ENCODE results near the gene MRPL23. TPM values are rescaled to one million over a fixed set of nuclear protein-coding genes. Genes with fewer than 3 reads are reported as not detected.
"Not testable (repeated sequence)": the region's sequence is repeated elsewhere in the genome, so short reads cannot be mapped to it uniquely, and the experiment has no call there.

Gene MRPL23
- total RNA-seq, 3 donors from 2014 or later = 109 to 171 (median 112) TPM

- Histone ChIP-seq H3K9me3 (no peaks in the 10 kb centered on the region), H3K4me3 (no peak overlapping the region), H3K27ac (no peak overlapping the region), H3K27me3 (no peaks in the 10 kb centered on the region), H3K4me1 (no peaks in the 10 kb centered on the region), H3K36me3 (no peaks in the 10 kb centered on the region)
- intact Hi-C loops (cut with DNase I; ENCODE audit: low total_unique reads) = no loop called here
- TF ChIP-seq POLR2A (IDR thresholded peaks at IDR 0.05) (no peak), POLR2AphosphoS5 (IDR thresholded peaks at IDR 0.05) (no peak)
- no peak for DNase-seq (ENCODE audit: low spot score in 2 of 2)
Measured at GRCh38 chr11:1936072-1936780, 10.9 kb upstream of the MRPL23 start.

- Histone ChIP-seq H3K27me3 (no peaks in the 10 kb centered on the region), H3K4me1 (no peaks in the 10 kb centered on the region), H3K27ac (no peak overlapping the region), H3K9me3 (no peaks in the 10 kb centered on the region), H3K4me3 (no peak overlapping the region), H3K36me3 (no peaks in the 10 kb centered on the region)
- no peak for DNase-seq (ENCODE audit: low spot score in 2 of 2)
- intact Hi-C loops (cut with DNase I; ENCODE audit: low total_unique reads) = no loop called here
- TF ChIP-seq POLR2AphosphoS5 (IDR thresholded peaks at IDR 0.05) (no peak), CTCF (IDR thresholded peaks at IDR 0.05) (no peak), POLR2A (IDR thresholded peaks at IDR 0.05) (no peak)
Measured at GRCh38 chr11:1936781-1937615, 10.1 kb upstream of the MRPL23 start.

GRCh38 chr11:1937616-1938342 lies 9.4 kb upstream of the MRPL23 start:
- Histone ChIP-seq H3K4me3 (no peak overlapping the region), H3K4me1 (no peaks in the 10 kb centered on the region), H3K27ac (no peak overlapping the region), H3K36me3 (no peaks in the 10 kb centered on the region), H3K27me3 (no peaks in the 10 kb centered on the region), H3K9me3 (no peaks in the 10 kb centered on the region)
- no peak for DNase-seq (ENCODE audit: low spot score in 2 of 2)
- TF ChIP-seq CTCF (IDR thresholded peaks at IDR 0.05) (no peak), POLR2A (IDR thresholded peaks at IDR 0.05) (no peak), POLR2AphosphoS5 (IDR thresholded peaks at IDR 0.05) (no peak)
- intact Hi-C loops (cut with DNase I; ENCODE audit: low total_unique reads) = no loop called here

GRCh38 chr11:1938343-1939005 lies 8.7 kb upstream of the MRPL23 start:
- Histone ChIP-seq H3K36me3 (no peaks in the 10 kb centered on the region), H3K9me3 (no peaks in the 10 kb centered on the region), H3K4me3 (no peak overlapping the region), H3K27ac (peak overlapping the region in 1 of 2 donors; percentile 64), H3K27me3 (no peaks in the 10 kb centered on the region), H3K4me1 (no peaks in the 10 kb centered on the region)
- TF ChIP-seq POLR2A (IDR thresholded peaks at IDR 0.05) = no peak
- intact Hi-C loops (cut with DNase I; ENCODE audit: low total_unique reads) = no loop called here
- no peak for DNase-seq (ENCODE audit: low spot score in 2 of 2)

- Histone ChIP-seq H3K4me1 (peaks cover 0 to 6% of the 10 kb centered on the region in 2 donors), H3K36me3 (no peaks in the 10 kb centered on the region), H3K4me3 (no peak overlapping the region), H3K27me3 (no peaks in the 10 kb centered on the region), H3K27ac (peak overlapping the region in 1 of 2 donors; percentile 64), H3K9me3 (no peaks in the 10 kb centered on the region)
- TF ChIP-seq POLR2AphosphoS5 (IDR thresholded peaks at IDR 0.05) (no peak), POLR2A (IDR thresholded peaks at IDR 0.05) (no peak), CTCF (IDR thresholded peaks at IDR 0.05) (no peak)
- no peak for DNase-seq (ENCODE audit: low spot score in 2 of 2)
- intact Hi-C loops (cut with DNase I; ENCODE audit: low total_unique reads) = no loop called here
Measured at GRCh38 chr11:1939006-1939625, 8.0 kb upstream of the MRPL23 start.

GRCh38 chr11:1939788-1940187 lies 7.3 kb upstream of the MRPL23 start:
- not testable (repeated sequence) for H3K4me1 ChIP-seq; H3K36me3 ChIP-seq; DNase-seq (ENCODE audit: low spot score in 2 of 2); H3K4me3 ChIP-seq; H3K9me3 ChIP-seq; H3K27ac ChIP-seq; H3K27me3 ChIP-seq
- intact Hi-C loops (cut with DNase I; ENCODE audit: low total_unique reads) = loop anchor here (10.0 kb wide), 1 partner anchor 45 kb away; the partner anchor contains the start of gene PRR33
